NK-92 (cell line): ENCODE data around the gene MAP2K1.
"Not testable (repeated sequence)": the region's sequence is repeated elsewhere in the genome, so short reads cannot be mapped to it uniquely, and the experiment has no call there.

Source experiments
- DNase-seq: peaks from one replicate; lab custom pipeline; 2025; ENCODE audit not compliant: unreplicated experiment; lab: John Stamatoyannopoulos, UW

MAP2K1 gene

GRCh38 chr15:66474135-66474534, 87.4 kb downstream of the MAP2K1 start:
- DNase-seq, result no peak

GRCh38 chr15:66474963-66475362, 88.3 kb downstream of the MAP2K1 start:
- no peak for DNase-seq

GRCh38 chr15:66476535-66476934, 89.8 kb downstream of the MAP2K1 start:
- no peak for DNase-seq

- DNase-seq, result no peak
Observed at GRCh38 chr15:66477011-66477410, 90.3 kb downstream of the MAP2K1 start.

GRCh38 chr15:66480267-66480666, 93.6 kb downstream of the MAP2K1 start:
- DNase-seq, result no peak

GRCh38 chr15:66481107-66481856, 94.6 kb downstream of the MAP2K1 start:
- DNase-seq, result no peak

GRCh38 chr15:66482539-66482938, 95.8 kb downstream of the MAP2K1 start:
- no peak for DNase-seq

GRCh38 chr15:66483131-66483566, 96.4 kb downstream of the MAP2K1 start:
- no peak for DNase-seq

GRCh38 chr15:66484539-66485112, 97.9 kb downstream of the MAP2K1 start:
- no peak for DNase-seq

GRCh38 chr15:66486887-66487286, 100.2 kb downstream of the MAP2K1 start:
- no peak for DNase-seq

- DNase-seq, result no peak
Observed at GRCh38 chr15:66488525-66488924, 101.8 kb downstream of the MAP2K1 start.

- no peak for DNase-seq
Observed at GRCh38 chr15:66489179-66489791, 102.6 kb downstream of the MAP2K1 start.

- no peak for DNase-seq
Observed at GRCh38 chr15:66491846-66492245, 105.1 kb downstream of the MAP2K1 start.

- DNase-seq, result no peak
Observed at GRCh38 chr15:66494262-66494661, 107.5 kb downstream of the MAP2K1 start.

- no peak for DNase-seq
Observed at GRCh38 chr15:66496951-66497501, 110.3 kb downstream of the MAP2K1 start.

GRCh38 chr15:66497502-66498455, 111.1 kb downstream of the MAP2K1 start, which contains the start of gene SNAPC5:
Gene SNAPC5 (minus strand): TSS chr15:66497762. CDS start chr15:66497731, 31 bp downstream.
- peak; percentile 73 for DNase-seq

- no peak for DNase-seq
Observed at GRCh38 chr15:66498501-66499386, 112.0 kb downstream of the MAP2K1 start.

GRCh38 chr15:66500346-66500745, 113.6 kb downstream of the MAP2K1 start:
- DNase-seq, result not testable (repeated sequence)

GRCh38 chr15:66502491-66502890, 115.8 kb downstream of the MAP2K1 start:
- DNase-seq, result no peak
